ENCODE data around the gene EPN2.

Gene EPN2

GRCh38 chr17:19294443-19294842 is 57.3 kb downstream of the EPN2 start:
- TF ChIP-seq, protein P1, sequence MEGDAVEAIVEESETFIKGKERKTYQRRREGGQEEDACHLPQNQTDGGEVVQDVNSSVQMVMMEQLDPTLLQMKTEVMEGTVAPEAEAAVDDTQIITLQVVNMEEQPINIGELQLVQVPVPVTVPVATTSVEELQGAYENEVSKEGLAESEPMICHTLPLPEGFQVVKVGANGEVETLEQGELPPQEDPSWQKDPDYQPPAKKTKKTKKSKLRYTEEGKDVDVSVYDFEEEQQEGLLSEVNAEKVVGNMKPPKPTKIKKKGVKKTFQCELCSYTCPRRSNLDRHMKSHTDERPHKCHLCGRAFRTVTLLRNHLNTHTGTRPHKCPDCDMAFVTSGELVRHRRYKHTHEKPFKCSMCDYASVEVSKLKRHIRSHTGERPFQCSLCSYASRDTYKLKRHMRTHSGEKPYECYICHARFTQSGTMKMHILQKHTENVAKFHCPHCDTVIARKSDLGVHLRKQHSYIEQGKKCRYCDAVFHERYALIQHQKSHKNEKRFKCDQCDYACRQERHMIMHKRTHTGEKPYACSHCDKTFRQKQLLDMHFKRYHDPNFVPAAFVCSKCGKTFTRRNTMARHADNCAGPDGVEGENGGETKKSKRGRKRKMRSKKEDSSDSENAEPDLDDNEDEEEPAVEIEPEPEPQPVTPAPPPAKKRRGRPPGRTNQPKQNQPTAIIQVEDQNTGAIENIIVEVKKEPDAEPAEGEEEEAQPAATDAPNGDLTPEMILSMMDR (IDR thresholded peaks at IDR 0.05; ENCODE audit: insufficient read depth, low read depth, low read length, missing control alignments), result no peak
- no peak overlapping the region for H3K4me3 ChIP-seq (ENCODE audit: low read depth, low read length)
- DNase-seq (ENCODE audit: low read depth), result no peak

- H3K4me3 ChIP-seq (ENCODE audit: low read depth, low read length), result no peak overlapping the region
- TF ChIP-seq, protein P1 (IDR thresholded peaks at IDR 0.05; ENCODE audit: insufficient read depth, low read depth, low read length, missing control alignments), result no peak
- DNase-seq (ENCODE audit: low read depth), result no peak
Observed at GRCh38 chr17:19295473-19296135, 58.4 kb downstream of the EPN2 start.

GRCh38 chr17:19296786-19297778 is 59.9 kb downstream of the EPN2 start:
- TF ChIP-seq, protein P1 (IDR thresholded peaks at IDR 0.05; ENCODE audit: insufficient read depth, low read depth, low read length, missing control alignments), result no peak
- no peak for DNase-seq (ENCODE audit: low read depth)
- H3K4me3 ChIP-seq (ENCODE audit: low read depth, low read length), result no peak overlapping the region

DNA sequence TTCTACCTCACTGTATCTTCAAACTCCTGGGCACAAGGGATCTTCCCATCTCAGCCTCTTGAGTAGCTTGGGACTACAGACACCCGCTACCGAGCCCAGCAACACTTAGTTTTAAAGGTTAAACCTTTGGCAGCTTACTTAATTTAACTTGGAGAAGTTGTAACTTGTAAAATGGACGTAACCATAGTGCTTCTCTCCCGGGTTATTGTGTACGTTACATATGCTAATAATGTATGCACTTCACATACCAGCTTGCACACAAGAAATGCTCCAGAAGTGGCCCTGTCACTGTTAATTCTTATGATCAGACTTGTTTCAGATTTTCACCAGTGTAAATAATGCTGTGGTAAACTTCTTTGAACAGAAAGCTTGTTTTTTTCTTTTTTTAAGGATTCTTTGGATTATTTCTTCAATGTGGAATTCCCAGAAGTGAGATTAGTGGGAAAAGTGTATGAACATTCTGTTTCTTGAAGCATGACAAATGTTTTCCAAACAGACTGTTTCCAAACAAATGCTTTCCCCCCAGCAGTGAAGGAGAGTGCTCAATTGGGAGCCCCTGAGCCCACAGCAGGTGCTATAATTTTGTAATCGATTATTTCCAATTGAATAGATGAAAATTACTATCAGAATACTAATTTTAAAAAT is 61.5 kb downstream of the EPN2 start:
- TF ChIP-seq, protein P1 (IDR thresholded peaks at IDR 0.05; ENCODE audit: insufficient read depth, low read depth, low read length, missing control alignments), result no peak
- H3K4me3 ChIP-seq (ENCODE audit: low read depth, low read length), result no peak overlapping the region
- no peak for DNase-seq (ENCODE audit: low read depth)

DNA sequence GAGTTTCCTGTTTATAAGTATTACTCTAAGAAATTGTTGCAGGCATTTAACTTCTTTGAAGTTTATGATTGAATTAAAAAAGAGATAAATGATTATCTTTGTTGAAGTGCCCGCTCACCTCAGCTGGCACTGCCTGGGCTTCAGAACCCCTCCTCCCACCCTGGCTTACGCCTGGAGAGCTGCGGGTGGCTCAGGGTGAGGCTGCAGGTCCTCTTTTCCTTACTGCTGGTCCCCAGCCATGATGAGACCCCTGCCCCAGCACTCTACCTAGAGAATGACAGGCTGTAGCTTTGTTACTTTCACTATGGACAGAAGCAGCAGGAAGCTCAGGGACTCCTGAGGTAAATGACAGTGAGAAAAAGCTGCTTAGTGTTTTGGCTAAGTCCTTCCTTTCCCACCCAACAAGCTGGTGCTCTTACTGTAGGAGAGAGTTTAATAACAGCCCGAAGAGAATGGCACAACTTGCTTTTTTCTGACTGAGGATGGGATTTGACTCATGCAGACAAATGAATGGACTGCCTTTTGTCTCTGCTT is 62.1 kb downstream of the EPN2 start:
- TF ChIP-seq, protein P1 (IDR thresholded peaks at IDR 0.05; ENCODE audit: insufficient read depth, low read depth, low read length, missing control alignments), result no peak
- H3K4me3 ChIP-seq (ENCODE audit: low read depth, low read length), result no peak overlapping the region
- no peak for DNase-seq (ENCODE audit: low read depth)

DNA sequence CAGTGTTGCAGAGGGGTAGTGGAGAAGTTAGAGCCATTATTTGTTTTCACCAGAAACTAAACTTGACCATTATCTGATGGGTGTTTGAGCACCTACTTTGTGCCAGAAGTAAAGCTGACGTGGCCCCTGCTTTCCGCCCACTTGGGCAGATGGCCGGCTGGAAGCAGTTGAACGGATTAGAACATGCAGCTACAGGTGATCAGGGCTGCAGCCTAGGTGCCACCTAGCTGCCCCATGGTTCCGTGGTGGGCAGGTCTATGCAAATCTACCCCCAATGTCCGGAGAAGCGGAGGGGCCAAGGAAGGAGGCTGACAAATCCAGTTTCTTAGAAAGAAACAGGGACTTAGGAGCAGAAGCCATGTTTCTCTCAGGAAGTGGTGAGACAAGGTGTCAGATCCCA is 62.7 kb downstream of the EPN2 start:
- TF ChIP-seq, protein P1 (IDR thresholded peaks at IDR 0.05; ENCODE audit: insufficient read depth, low read depth, low read length, missing control alignments), result no peak
- no peak for DNase-seq (ENCODE audit: low read depth)
- no peak overlapping the region for H3K4me3 ChIP-seq (ENCODE audit: low read depth, low read length)

Data from GM12865 (cell line).